Measurements from ENCODE around the gene ARHGAP24.

DNA sequence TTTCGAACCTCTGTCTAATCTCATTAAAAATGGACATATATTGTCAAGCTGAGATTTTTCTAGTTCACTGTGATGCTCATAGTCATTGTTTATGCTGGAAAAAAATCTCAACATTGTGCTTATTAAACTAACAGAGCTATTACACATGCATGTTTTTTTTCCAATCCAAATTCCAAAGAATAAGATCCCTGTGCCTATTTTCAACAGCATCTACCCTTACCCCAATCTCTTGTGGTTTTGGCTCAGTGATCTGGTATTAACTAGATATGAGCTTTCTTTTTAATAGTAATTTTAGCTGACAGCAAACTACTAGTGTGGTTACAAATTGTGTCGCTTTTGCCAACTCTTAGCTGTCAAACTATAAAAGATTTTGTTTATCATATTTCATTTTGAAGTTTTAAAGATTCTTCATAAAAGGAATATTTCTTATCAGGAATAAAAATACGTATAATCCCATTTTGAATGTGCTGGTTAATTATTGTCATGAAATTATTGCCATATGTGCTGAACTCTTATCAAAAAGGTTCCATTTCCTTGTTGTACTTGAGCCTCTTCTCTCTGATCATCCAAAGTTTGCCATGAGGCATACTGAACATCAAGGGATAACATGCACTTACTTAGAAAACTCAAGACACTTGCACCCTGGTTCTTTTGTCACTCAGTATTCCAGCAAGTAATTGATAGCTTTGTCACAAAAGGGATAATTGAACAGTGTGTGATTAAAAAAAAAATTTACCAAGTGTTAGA lies 241.2 kb downstream of the ARHGAP24 start:
- no peak for TF ChIP-seq CTCF (IDR thresholded peaks at IDR 0.05)
- no peak for TF ChIP-seq ZFX (IDR thresholded peaks at IDR 0.05; ENCODE audit: borderline replicate concordance)

All from 22Rv1 (cell line).